Measurements from ENCODE around the gene HS6ST3. TPM values are rescaled to one million over a fixed set of nuclear protein-coding genes. Genes with fewer than 3 reads are reported as not detected.

Gene HS6ST3
- total and polyA plus RNA-seq, 7 donors, result under 0.01 to 0.71 (median 0.33) TPM; not detected in 2

- no peaks in the 10 kb centered on the region for H3K4me1 ChIP-seq
- 57 to 78% methylated on average over 5 of the region's 5 CpGs for WGBS, 2 donors
- no peaks in the 10 kb centered on the region for H3K9me3 ChIP-seq
- H3K36me3 ChIP-seq, result no peaks in the 10 kb centered on the region
- H3K4me3 ChIP-seq, result no peak overlapping the region
- no peak for TF ChIP-seq CTCF (IDR thresholded peaks at IDR 0.05)
- TF ChIP-seq POLR2A (IDR thresholded peaks at IDR 0.05), result no peak
- no peak for TF ChIP-seq EP300 (IDR thresholded peaks at IDR 0.05)
- no peak for TF ChIP-seq POLR2AphosphoS5 (IDR thresholded peaks at IDR 0.05)
- DNase-seq, result no peak
- intact Hi-C loops (cut with DNase I), result loop anchor here (10.0 kb wide), 1 partner anchor 785 kb away; no protein-coding TSS in a partner anchor
- no peak overlapping the region for H3K27ac ChIP-seq
- no peaks in the 10 kb centered on the region for H3K27me3 ChIP-seq
Measured at GRCh38 chr13:96809366-96810096, 719.6 kb downstream of the HS6ST3 start.

GRCh38 chr13:96810104-96810503 is 720.2 kb downstream of the HS6ST3 start:
- TF ChIP-seq POLR2AphosphoS5 (IDR thresholded peaks at IDR 0.05) (no peak), EP300 (IDR thresholded peaks at IDR 0.05) (no peak), CTCF (IDR thresholded peaks at IDR 0.05) (no peak), POLR2A (IDR thresholded peaks at IDR 0.05) (no peak)
- 20 to 57% methylated on average over 4 of the region's 4 CpGs for WGBS, 2 donors
- H3K27ac ChIP-seq, result no peak overlapping the region

GRCh38 chr13:96811049-96811448 is 721.1 kb downstream of the HS6ST3 start:
- no peaks in the 10 kb centered on the region for H3K9me3 ChIP-seq
- TF ChIP-seq EP300 (IDR thresholded peaks at IDR 0.05), result no peak
- no peak for TF ChIP-seq POLR2AphosphoS5 (IDR thresholded peaks at IDR 0.05)
- no peak for TF ChIP-seq POLR2A (IDR thresholded peaks at IDR 0.05)
- no peak for TF ChIP-seq CTCF (IDR thresholded peaks at IDR 0.05)
- no peak overlapping the region for H3K27ac ChIP-seq
- no peak overlapping the region for H3K4me3 ChIP-seq
- H3K4me1 ChIP-seq, result no peaks in the 10 kb centered on the region
- no peaks in the 10 kb centered on the region for H3K36me3 ChIP-seq
- DNase-seq, result no peak
- no peaks in the 10 kb centered on the region for H3K27me3 ChIP-seq
- intact Hi-C loops (cut with DNase I), result loop anchor here (10.0 kb wide), 1 partner anchor 786 kb away; no protein-coding TSS in a partner anchor
- WGBS, 2 donors, result 32 to 77% methylated on average over 5 of the region's 5 CpGs

More at GRCh38 chr13:96810104-96810503, 720.2 kb downstream of the HS6ST3 start:
- Histone ChIP-seq H3K36me3 (no peaks in the 10 kb centered on the region), H3K27me3 (no peaks in the 10 kb centered on the region), H3K9me3 (no peaks in the 10 kb centered on the region), H3K4me1 (no peaks in the 10 kb centered on the region), H3K4me3 (no peak overlapping the region)
- DNase-seq, result no peak
- intact Hi-C loops (cut with DNase I), result loop anchor here (10.0 kb wide), 1 partner anchor 785 kb away; no protein-coding TSS in a partner anchor

- no peak overlapping the region for H3K27ac ChIP-seq
- DNase-seq, result no peak
- no peak overlapping the region for H3K4me3 ChIP-seq
Measured at GRCh38 chr13:96816261-96816660, 726.4 kb downstream of the HS6ST3 start.

More at GRCh38 chr13:96816261-96816660, 726.4 kb downstream of the HS6ST3 start:
- Histone ChIP-seq H3K9me3 (no peaks in the 10 kb centered on the region), H3K4me1 (no peaks in the 10 kb centered on the region), H3K36me3 (no peaks in the 10 kb centered on the region), H3K27me3 (no peaks in the 10 kb centered on the region)
- WGBS, 2 donors, result 78 to 85% methylated on average over 4 of the region's 4 CpGs
- intact Hi-C loops (cut with DNase I), result loop anchor here (10.0 kb wide), 1 partner anchor 791 kb away; no protein-coding TSS in a partner anchor
- no peak for TF ChIP-seq CTCF (IDR thresholded peaks at IDR 0.05)
- TF ChIP-seq EP300 (IDR thresholded peaks at IDR 0.05), result no peak
- peak in 1 of 4 donors; percentile 25 for TF ChIP-seq POLR2AphosphoS5 (IDR thresholded peaks at IDR 0.05)
- no peak for TF ChIP-seq POLR2A (IDR thresholded peaks at IDR 0.05)

All from sigmoid colon (tissue), 7 donors.